DMS 273 (cell line): ENCODE results near the gene PARD6B.

Experiments
- DNase-seq: peaks from one replicate; lab custom pipeline; 2025; ENCODE audit not compliant: unreplicated experiment; lab: John Stamatoyannopoulos, UW

The PARD6B gene

DNA sequence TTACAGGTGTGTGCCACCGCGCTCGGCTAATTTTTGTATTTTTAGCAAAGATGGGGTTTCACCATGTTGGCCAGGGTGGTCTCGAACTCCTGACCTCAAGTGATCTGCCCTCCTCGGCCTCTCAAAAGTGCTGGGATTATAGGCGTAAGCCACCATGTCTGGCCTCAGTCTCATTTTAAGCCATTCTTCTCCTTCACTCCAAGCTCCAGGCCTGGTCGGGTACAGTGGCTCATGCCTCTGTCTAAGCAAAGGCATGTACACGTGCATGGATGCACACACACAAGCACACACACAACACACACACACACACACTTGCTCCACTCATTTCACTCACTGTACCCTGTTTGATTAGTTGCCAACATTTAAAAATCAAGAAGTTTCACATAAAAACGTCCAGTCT lies 7.7 kb upstream of the PARD6B start:
- DNase-seq, result no peak

DNA sequence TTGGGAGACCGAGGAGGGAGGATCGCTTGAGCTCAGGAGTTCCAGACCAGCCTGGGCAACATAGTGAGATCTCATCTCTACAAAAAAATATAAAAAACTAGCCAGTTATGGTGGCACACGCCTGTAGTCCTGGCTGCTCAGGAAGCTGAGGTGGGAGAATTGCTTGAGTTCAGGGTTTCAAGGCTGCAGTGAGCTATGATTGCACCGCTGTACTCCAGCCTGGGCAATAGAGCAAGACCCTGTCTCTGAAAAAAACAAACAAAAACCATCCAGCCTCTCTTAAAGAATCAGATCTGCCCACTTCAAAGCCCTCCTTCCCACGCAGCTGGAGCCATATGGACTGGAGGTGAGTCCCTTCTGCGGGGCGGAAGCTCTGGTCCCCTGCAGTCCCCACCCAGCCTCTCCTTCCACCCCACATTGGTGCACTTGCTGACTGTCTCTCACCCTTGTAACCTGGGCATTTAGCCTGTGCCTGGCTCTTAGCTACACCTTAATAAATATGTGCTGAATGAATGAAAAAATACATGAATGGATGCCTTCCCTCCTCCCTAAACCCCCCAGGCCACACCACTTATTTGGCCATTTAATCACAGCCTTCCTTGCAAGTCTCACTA lies 7.2 kb upstream of the PARD6B start:
- DNase-seq, result no peak

DNA sequence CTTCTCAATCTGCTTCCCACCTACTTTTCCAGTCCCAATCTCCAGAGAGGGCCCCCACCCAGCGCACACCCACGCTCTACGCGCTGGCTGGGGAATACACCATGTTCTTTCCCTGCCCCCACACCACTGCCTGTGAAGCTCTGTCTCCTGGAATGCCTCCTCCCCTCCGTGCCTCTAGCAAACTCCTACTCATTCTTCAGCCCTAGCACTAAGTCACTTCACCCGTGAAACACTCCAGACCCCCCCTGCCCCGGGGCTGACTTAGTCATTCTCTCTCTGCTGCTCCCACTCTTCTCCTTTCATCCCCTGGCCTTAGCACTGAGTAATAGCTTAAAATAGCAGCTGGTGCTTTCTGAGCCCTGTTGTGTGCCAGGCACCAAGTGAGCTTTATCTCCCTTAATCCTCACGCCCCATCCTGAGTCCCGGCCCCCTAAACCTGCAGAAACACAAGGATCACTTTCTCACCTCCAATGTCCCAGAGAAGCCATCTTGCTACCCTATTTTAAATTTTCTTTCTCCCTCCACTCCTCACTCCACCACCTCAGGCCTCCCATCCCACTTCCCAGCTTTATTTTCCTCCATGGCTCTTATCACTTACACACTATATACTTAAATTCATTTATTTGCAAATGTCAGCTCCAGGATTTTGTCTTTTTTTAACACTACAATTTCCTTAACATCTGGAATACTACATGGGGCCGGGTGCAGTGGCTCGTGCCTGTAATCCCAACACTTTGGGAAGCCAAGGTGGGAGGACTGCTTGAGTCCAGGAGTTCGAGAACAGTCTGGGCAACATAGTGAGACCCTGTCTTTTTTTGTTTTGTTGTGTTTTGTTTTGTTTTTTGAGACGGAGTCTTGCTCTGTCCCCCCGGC lies 6.3 kb upstream of the PARD6B start:
- DNase-seq, result peak; percentile 41

DNA sequence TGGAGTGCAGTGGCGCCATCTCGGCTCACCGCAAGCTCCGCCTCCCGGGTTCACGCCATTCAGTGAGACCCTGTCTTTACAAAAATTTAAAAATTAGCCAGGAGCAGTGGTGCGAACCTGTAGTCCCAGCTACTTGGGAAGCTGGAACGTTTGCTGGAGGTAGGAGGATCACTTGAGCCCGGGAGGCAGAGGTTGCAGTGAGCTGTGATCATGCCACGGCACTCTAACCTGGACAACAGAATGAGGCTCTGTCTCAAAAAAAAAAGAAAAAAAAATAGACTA lies 5.7 kb upstream of the PARD6B start:
- DNase-seq, result no peak

DNA sequence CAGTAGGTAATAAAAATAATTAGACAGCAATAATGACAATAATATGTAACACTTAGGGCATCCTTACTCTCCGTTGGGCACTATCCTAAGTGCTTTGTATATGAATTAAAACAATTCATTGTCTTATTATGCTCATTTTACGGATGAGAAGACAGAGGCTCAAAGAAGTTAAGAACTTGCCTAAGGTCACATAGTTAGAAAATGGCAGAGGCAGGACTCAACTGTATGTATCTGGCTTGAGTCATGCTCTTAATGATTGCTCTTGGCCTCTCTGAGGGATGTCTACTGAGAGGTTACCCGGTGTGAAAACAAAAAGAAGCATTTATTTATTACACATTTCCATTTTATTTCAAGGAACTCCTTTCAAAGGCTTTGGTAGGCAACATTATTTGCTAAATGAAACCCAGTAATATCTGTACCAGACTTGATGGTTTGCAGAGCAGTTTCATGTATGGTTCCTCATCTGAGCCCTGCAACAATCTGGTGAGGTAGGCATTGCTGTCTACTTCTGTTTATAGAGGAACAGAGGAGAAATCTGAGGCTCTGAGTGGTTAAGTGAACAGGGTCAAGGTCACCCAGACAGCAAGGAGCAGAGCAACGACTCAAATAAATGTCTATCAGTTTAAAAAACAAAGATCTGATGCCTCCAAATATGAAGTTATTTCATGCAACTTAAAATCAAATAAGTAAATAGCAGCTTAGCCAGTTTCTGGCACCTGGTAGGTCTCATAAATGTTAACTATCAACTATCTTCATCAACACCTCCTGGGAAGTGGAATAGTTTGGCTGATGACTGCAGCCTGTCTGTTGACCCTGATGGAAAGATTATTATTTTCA lies 4.2 kb upstream of the PARD6B start:
- no peak for DNase-seq

DNA sequence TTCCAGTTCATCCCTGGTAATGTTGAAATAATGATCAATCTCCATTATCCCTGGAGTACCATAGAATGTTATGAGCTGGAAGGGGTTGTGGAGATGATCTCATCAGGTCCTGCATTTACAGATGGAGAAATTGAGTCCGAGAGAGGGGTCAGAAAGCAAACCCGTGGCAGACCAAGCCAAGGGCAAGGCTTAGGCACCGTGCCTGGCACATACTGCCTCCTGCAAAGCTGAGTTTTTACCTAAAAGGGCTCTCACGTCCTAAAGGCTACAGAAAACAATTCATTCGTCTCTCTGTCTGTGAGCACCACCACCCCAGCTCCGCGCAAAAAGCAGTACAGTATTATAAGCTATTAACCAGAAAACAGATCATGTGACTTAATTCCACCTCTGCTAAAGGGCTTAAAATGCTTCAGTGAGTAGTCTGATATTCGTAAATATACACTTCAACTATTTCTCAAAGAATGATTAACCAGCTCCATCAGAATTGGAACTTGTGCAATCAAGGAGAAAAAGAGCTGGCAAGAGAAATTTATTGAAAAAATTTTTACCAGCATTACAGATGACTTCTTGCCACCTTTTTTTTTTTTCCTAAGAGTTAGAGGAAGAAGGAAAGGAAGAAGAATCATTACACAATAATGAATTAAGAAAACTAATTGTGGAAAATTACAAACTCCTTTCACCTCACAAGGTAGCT lies 3.4 kb upstream of the PARD6B start:
- DNase-seq, result no peak

DNA sequence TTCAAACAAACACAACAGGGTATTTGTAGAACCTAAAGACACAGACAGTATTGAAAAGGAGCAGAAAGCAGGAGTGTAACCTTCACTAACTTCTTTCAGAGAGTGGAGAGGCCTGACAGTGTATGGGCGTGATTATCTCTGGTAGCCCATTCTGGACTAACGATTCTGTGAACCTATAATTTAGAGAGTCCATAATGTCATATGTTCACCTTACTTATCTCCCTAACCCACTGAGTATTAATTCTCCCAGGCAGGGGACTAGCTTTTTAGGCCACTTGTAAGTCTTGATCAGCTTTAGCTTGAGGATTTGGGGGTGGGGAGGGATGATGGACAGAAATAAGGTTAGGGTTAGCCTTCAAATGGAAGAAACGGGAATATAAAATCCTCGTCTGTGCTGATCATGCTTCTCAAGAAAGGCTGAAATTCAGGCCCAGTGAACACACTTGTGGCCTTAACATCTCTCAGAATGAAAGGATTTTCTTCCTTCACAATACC lies 2.8 kb upstream of the PARD6B start:
- DNase-seq, result no peak

DNA sequence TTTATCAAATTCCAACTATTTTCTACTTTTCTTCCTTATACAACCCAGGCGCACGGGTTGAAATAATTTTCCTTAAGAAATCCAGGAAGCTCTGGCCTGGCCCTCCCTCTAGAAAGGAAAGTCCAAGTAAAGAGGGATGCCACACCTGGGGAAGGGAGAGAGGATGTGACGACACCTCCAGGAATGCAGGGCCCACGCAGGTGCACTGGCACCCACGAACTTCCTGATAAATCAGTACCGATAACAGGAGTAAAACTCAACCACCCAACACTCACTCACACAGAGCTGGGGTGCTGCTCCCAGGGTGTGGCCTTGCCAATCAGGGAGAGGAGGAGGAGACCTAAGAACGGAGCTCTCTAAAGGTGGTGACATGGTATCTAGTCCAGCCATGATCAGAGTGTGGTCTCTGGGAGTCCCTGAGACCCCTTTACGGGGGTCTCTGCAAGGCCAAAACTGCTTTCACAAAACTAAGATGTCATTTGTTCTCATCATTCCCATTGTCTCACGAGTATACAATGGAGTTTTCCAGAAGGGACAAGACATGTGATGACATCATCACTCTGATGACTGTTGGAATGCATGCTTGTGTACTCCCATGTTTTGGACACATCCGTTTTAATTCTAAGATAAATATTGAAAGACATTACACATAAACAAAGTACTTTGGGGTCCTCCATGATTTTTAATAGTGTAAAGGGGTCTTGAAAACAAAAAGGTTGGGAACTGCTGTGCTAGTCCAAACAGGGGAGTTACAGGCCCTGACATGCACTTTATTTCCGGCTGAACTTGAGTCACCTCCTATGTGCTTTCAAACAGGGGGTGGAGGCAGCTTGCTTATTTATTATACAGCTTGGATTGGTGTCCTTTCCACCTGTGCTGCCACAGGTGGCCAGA lies 2.2 kb upstream of the PARD6B start:
- DNase-seq, result no peak

DNA sequence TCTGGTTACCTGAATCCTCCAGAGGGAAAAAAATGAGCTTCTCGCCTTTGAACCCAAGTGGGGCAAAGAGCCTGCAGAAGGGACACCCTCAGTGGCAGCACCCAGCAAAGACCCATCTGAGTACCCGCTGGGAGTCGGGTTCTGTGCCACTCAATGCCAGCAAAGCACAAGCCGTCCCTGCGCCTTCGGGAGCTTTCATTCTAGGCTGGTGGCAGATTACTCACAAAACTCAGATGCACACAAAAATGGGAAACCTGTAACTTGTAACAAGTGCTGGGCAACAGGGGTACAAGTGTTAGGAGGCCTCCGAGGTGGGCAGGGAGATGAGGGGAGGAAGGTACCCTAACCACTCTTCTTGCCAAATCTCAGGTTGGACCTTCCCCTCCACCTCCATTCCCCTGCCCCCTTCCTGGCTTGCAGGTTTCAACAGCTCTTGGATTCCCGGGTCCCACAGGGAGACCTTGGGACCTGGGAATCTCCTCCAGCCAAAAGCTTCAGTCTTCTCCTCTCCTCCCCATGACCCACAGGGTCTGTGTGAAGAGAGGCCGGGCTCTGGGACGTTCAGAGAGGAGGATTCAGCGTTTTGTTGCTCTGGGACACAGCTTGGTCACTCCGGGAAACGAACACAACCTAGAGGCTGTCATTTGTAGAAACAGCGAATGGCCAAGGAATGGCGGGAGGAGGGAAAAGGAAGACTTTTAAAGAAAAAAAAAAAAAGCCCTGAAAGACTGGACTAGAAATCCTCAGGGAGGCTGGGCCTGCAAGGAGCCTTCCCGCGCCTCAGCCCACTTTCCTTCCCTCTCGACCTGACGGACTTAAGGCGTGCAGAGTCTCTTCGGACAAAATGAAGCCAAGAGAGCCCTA lies 1.2 kb upstream of the PARD6B start:
- peak; percentile 29 for DNase-seq

DNA sequence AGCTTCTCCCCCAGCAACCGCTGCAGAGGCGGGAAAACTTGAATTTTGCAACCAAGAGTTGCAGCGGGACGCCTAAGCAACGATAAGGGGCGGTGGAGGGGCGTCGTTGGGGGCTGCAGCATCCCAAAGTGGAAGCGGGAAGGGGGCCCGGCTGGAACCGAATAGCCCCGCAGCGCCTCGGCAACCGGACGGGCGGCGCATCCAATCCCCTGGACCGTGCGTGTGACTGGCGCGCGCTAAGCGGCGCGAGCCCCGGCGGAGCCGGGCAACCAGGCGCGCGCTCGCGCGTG lies 670 bp upstream of the PARD6B start:
- no peak for DNase-seq

DNA sequence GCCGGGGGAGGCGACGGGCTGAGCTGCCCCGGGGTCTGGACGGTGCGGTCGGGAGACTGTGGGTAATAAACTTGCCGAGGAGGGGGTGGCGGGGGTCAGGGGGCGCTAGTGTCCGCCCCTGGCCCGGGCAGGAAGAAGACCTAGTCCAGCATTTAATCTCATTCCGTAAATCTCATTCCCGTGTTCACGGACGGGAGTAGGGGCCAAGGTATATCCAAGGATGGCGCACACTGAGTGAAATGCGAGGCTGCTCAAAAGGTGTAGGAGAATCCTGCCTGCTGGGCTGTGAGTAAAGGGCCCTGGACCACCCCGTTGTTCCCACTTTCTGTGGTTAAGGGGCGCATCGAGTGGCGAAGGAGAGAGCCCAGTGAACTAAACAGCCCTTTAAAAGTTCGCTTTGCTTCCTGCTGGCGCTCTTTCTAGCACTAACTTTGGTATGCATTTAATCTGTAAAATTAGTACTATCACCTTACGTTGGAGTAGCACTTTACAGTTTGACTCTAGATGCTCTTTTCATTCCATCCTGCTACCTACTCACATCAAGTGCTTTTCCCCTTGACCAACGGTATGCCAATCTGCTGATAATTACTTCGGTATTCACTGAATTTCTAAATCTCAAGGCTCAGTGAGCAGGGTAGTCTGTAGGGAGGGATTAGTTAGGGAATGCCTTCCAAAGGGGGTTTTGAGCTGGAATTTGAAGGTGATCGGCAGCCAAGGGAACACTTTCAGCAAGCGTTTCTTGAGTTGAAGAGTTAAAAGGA lies 730 bp downstream of the PARD6B start:
- DNase-seq, result peak; percentile 65

DNA sequence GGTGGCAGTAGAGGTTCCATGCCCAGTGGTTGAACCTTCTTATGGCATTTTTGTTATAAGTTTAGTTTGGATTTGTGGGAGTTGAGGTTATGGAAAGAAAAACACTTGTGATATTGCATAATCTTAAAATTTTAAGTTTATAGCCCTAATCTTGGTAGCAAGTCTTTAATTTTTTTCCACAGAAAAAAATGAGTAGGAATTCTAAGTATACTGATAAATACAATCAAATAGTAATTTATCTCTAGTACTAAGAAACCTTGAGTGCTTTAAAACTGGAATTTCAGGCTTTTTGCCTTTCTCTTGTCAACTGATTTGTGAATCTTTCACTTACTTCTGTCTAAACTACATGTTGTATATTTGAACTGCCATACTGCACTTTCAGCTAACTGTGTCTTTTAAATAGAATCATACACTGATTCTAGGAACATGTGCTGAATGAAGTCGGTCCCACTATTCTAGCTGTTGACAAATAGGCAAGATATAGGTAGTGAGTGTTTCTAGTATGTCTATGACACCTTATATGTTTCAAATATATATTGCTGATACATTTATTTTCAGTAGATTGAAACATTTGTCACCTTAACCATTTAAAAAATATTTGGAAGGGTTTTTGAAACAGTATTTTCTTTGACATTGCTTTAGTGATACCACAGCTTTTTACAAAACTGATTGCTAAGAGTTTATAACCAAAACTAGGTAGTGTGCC lies 2.4 kb downstream of the PARD6B start:
- DNase-seq, result no peak

DNA sequence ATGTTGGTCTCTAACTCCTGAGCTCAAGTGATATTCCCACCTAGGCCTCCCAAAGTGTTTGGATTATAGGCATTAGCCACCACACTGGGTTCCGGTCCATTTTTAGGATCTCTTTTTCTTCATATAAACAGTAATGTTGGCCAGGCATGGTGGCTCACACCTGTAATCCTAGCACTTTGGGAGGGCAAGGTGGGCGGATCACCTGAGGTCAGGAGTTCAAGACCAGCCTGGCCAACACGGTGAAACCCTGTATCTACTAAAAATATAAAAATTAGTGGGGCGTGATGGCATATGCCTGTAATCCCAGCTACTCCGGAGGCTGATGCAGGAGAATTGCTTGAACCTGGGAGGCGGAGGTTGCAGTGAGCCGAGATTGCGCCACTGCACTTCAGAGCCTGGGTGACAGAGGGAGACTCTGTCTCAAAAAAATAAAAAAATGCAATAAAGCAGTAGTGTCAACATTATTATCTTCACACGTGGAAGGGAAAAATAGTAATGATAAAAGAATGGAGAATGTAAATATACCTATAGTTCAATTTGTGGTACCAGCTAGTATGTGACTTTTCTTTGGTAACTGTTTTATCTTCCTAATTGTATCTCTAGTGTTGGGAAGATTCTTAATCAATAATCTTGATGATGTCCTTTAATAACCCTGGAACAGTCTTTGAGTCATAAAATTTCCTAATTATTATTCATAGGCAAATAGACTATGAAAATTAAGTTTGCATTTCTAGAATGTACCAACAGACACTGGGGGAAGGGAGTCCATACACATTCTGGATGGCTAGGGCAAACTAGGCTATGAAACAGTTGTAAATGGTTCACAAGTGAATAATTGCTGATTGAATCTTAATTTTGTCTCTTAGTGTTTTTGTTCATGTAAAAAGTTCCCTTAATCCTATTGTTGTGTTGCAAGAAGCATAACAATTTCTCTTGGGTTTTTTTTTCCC lies 3.6 kb downstream of the PARD6B start:
- DNase-seq, result no peak

DNA sequence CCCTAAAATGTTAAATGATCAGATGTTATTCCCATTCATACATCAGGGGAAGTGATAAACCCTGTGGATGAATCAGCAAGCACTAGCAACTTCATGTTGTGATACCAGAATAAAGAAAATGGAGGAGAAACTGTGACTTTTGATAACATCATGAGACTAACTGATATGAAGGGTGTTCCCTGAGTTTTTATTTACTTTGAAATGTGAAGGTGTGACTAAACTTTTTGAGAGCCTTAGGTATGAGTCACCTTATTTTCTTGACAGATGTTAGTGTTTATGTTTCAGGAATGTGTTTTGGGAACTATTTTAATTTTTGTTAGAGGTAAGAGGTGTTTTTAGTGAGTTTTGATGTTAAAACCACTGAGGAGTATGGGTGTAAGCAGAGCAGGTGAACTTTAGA lies 4.4 kb downstream of the PARD6B start:
- no peak for DNase-seq

DNA sequence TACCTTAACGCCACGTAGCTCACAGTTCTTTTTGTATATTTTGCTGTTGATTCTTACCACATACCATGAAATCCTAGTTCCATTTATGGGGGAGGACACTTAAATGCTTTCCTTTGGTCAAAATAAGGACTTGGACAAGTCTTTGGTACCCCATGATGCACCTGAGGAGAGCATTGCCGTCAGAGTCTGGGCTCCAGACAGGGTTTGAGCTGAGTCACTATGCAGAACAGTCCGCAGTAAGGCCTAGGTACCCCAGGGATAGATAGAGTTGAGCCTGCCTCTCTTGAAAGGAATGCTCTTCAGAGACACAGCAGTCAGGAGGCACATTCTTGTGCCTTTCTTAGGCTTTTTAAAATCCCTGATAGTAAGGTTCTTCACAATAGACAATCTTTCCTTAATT lies 6.0 kb downstream of the PARD6B start:
- no peak for DNase-seq

DNA sequence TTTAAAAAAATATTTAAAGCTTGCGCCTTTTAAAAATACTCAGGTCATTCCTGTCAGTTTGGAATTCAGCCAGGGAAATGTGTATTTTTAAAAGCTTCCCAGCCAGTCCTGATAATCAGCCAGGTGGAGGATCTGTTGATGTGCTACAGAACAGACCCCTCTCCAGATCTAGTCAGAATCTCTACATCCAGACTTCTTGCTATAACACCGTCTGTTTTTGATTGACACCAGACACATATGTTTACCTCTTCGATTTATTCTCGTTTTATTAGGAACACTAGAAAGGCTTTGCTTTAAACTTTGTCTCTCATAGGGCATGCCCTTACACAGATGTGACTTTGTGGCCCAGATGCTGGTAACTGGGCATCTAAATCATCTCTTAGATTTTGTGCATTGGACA lies 11.7 kb downstream of the PARD6B start:
- no peak for DNase-seq

DNA sequence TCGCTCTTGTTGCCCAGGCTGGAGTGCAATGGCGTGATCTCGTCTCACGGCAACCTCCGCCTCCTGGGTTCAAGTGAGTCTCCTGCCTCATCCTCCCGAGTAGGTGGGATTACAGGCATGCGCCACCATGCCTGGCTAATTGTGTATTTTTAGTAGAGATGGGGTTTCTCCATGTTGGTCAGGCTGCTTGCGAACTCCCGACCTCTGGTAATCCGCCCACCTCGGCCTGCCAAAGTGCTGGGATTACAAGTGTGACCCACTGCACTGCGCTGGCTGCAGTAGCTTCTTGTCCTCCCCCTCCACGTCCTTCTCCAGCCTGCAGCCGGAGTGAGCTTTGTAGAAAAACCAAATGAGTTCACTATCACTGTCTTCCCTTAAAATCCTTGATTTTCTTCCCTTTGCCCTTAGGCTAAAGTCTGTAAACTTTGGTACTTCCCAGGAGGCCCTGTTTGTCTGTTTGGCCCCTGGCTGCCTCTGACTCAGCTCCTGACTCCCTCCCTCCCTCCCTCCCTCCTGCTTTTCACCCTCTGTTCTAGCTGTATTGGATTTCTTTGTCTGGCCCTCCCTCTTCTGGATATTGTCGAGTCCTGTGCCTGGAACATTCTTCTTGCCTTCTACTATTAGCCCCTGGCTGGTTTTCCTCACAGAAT lies 12.9 kb downstream of the PARD6B start:
- peak; percentile 55 for DNase-seq
